ENCODE data around the gene TRAPPC2B.

- TF ChIP-seq CTCF (IDR thresholded peaks at IDR 0.05) (no peak), EZH2phosphoT487 (IDR thresholded peaks at IDR 0.05) (no peak), EZH2 (IDR thresholded peaks at IDR 0.05) (no peak)
Observed at GRCh38 chr19:57321751-57322150, 41.6 kb upstream of the TRAPPC2B start.

Data from neural progenitor cell (in vitro differentiated cells).